Kasumi-1 (cell line): ENCODE measurements around the gene DRAXIN.

Experiments used
- DNase-seq, 2 experiments: peaks; one replicate each; lab custom pipeline; 2025; lab: John Stamatoyannopoulos, UW

DRAXIN gene

GRCh38 chr1:11691302-11691914 lies at the start of gene DRAXIN:
DRAXIN (plus strand) TSS chr1:11691710; CDS start chr1:11706259, 14,549 bp downstream.
- no peak for DNase-seq

GRCh38 chr1:11641776-11642305 lies 49.7 kb upstream of the DRAXIN start:
- no peak for DNase-seq

GRCh38 chr1:11642418-11643017 lies 49.0 kb upstream of the DRAXIN start:
- DNase-seq, result peak; percentile 76 to 82

- DNase-seq, result no peak
These were observed 47.7 kb upstream of the DRAXIN start for GRCh38 chr1:11643782-11644181.

GRCh38 chr1:11645270-11645669 lies 46.2 kb upstream of the DRAXIN start:
- no peak for DNase-seq

- peak; percentile 78 to 82 for DNase-seq
These were observed 45.7 kb upstream of the DRAXIN start for GRCh38 chr1:11645670-11646265.

- DNase-seq, result no peak
These were observed 45.2 kb upstream of the DRAXIN start for GRCh38 chr1:11646317-11646716.

- no peak for DNase-seq
These were observed 44.2 kb upstream of the DRAXIN start for GRCh38 chr1:11647333-11647732.

- no peak for DNase-seq
These were observed 43.5 kb upstream of the DRAXIN start for GRCh38 chr1:11648039-11648438.

GRCh38 chr1:11648732-11649158 lies 42.8 kb upstream of the DRAXIN start:
- no peak for DNase-seq

GRCh38 chr1:11649237-11649623 lies 42.3 kb upstream of the DRAXIN start:
- no peak for DNase-seq

- DNase-seq, result no peak
These were observed 41.7 kb upstream of the DRAXIN start for GRCh38 chr1:11649624-11650330.

GRCh38 chr1:11650331-11650991 lies 41.0 kb upstream of the DRAXIN start:
- DNase-seq, result peak; percentile 72 to 77

- no peak for DNase-seq
These were observed 40.5 kb upstream of the DRAXIN start for GRCh38 chr1:11651017-11651416.

GRCh38 chr1:11652203-11652780 lies 39.2 kb upstream of the DRAXIN start:
- no peak for DNase-seq

GRCh38 chr1:11653101-11653860 lies 38.2 kb upstream of the DRAXIN start:
- DNase-seq, result no peak

- DNase-seq, result no peak
These were observed 37.7 kb upstream of the DRAXIN start for GRCh38 chr1:11653861-11654136.

GRCh38 chr1:11654137-11654938 lies 37.2 kb upstream of the DRAXIN start, which contains the start of the genes FBXO2 and FBXO44:
FBXO2 (minus strand) TSS chr1:11654429; CDS start chr1:11654340, 89 bp downstream.
FBXO44 (plus strand) TSS chr1:11654877; CDS start chr1:11655836, 959 bp downstream.
- DNase-seq, result no peak

- no peak for DNase-seq
These were observed 36.3 kb upstream of the DRAXIN start for GRCh38 chr1:11654939-11655808.
